GM10248 (cell line): ENCODE data around the gene AOPEP.

Source experiments
- CTCF ChIA-PET: fragments of 300-600 bp; sonication (Branson Sonifier 250); formaldehyde crosslinking; extraction: SDS; loops from one replicate; lab custom pipeline; 2021; ENCODE audit warnings: antibody characterized with exemption; lab: Yijun Ruan, JAX
- POLR2A ChIA-PET: fragments of 350-650 bp; sonication (Branson Sonifier 250); formaldehyde crosslinking; extraction: SDS; loops from one replicate; lab custom pipeline; 2020; ENCODE audit warnings: antibody characterized with exemption; lab: Yijun Ruan, JAX
- DNase-seq: peaks from one replicate; pipeline ENCODE4 v3.0.0; 2012; ENCODE audit errors: extremely low spot score
- TF ChIP-seq, protein P1 (sequence below): IDR thresholded peaks from 2 replicates; pipeline ENCODE4 v1.5.1; 2012; ENCODE audit warnings: mild to moderate bottlenecking, low read depth; ENCODE audit errors: extremely low read depth, missing control alignments, control extremely low read depth

Gene AOPEP

DNA sequence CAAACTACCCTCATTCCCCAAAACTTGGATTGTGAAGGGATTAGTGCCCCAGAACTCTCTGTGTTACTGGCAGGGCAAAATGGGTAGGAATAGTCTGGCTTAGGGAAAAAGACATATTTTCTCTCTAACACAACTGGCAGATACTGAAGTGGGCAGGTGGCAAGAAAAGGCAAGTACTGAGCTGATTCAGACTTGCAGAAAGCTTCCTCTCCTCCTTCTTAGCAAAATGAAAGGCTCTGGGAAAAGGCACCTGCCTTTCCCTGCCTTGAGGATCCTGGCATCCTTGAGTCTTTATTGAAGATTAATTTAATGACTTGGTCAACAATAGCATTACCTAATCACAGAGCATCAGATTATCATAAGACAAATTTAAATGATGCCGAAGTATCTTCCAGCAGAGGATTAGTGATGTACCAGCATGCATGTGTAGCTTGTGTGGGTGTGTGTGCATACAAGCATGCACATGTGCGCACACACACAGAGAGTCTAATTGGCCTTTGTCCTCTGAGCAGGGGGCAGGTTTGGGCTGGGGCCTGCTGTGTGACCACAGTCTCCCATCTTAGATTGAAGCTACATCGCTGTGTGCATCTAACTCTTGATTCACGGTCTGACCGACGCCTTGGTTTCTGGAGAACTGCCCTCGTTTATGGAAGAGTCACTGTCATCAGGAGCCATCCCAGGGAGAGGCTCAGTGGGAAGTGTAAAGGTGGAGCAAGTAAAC lies 294.8 kb downstream of the AOPEP start:
- CTCF ChIA-PET = no interaction called here
- no peak for DNase-seq
- POLR2A ChIA-PET = no interaction called here
- TF ChIP-seq, protein P1, sequence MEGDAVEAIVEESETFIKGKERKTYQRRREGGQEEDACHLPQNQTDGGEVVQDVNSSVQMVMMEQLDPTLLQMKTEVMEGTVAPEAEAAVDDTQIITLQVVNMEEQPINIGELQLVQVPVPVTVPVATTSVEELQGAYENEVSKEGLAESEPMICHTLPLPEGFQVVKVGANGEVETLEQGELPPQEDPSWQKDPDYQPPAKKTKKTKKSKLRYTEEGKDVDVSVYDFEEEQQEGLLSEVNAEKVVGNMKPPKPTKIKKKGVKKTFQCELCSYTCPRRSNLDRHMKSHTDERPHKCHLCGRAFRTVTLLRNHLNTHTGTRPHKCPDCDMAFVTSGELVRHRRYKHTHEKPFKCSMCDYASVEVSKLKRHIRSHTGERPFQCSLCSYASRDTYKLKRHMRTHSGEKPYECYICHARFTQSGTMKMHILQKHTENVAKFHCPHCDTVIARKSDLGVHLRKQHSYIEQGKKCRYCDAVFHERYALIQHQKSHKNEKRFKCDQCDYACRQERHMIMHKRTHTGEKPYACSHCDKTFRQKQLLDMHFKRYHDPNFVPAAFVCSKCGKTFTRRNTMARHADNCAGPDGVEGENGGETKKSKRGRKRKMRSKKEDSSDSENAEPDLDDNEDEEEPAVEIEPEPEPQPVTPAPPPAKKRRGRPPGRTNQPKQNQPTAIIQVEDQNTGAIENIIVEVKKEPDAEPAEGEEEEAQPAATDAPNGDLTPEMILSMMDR = no peak

DNA sequence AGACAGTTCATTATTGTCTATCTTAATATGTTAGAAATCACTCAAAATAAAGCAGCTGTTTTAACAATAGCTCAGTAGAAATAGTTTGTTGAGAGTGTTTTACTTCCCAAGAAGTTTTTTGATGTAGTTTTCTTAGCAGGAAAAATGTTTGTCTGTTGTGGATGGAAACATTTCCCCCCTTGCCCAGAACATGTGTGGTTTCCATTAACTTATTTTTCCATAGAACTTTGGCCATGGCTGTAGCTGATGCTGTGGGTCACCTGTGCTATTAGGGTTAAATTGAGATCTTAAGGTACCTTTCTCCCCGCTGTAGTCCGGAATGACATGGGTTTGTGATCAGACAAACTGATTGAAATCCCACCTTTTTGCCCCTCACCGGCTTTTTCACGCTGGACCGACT lies 296.2 kb downstream of the AOPEP start:
- TF ChIP-seq, protein P1 = no peak
- CTCF ChIA-PET = interaction anchor here (0.8 to 1.4 kb wide), 4 partner anchors 9 to 306 kb away, joined by 3 to 4 read pairs (median 3); no protein-coding TSS in a partner anchor
- DNase-seq = no peak
- POLR2A ChIA-PET = no interaction called here

GRCh38 chr9:95023217-95024003 lies 296.9 kb downstream of the AOPEP start:
- ChIA-PET CTCF (interaction anchor here (1.2 to 1.5 kb wide), 4 partner anchors 14 to 307 kb away, joined by 3 to 4 read pairs (median 3); no protein-coding TSS in a partner anchor), POLR2A (no interaction called here)
- TF ChIP-seq, protein P1 = no peak
- DNase-seq = no peak

DNA sequence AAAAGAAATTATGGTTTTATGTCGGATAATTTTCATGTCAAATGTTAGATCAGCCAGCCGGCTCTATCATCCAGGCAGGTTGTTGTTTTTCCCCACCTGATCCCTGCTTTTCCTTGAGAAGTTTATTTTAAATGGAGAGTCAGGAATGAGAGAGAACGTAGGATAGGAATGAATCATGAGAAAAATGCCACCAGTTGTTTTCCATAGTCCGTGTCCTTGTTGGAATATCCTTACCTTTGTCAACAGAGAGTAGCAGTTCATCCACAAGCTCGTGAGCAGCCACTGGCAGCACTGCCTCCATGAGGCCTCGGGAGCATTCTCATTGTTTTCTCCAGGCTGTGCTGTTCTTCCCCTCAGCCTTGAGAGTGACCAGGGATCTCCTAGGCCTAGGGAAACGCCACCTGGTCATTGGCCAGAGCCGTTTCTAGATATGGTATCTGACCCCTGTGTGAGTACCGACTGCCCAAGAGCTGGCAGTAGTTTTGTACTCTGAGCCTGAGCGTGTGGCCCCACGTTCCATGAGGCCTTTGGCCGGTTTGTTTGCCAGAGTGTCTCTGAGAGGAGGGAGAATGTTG lies 297.7 kb downstream of the AOPEP start:
- ChIA-PET POLR2A (no interaction called here), CTCF (interaction anchor here (1.1 to 1.5 kb wide), 3 partner anchors 13 to 103 kb away, joined by 3 to 4 read pairs (median 3); no protein-coding TSS in a partner anchor)
- TF ChIP-seq, protein P1 = no peak
- no peak for DNase-seq

- ChIA-PET CTCF (interaction anchor here (0.7 to 1.2 kb wide), 4 partner anchors 11 to 106 kb away, joined by 3 read pairs; no protein-coding TSS in a partner anchor), POLR2A (no interaction called here)
- no peak for DNase-seq
- TF ChIP-seq, protein P1 = no peak
Measured at GRCh38 chr9:95025213-95026147, 299.0 kb downstream of the AOPEP start.
